ENCODE results near the gene LEP. TPM values are rescaled to one million over a fixed set of nuclear protein-coding genes. Genes with fewer than 3 reads are reported as not detected.

Gene LEP
- total and polyA plus RNA-seq, 2 donors from 2014 or later, result not detected

DNA sequence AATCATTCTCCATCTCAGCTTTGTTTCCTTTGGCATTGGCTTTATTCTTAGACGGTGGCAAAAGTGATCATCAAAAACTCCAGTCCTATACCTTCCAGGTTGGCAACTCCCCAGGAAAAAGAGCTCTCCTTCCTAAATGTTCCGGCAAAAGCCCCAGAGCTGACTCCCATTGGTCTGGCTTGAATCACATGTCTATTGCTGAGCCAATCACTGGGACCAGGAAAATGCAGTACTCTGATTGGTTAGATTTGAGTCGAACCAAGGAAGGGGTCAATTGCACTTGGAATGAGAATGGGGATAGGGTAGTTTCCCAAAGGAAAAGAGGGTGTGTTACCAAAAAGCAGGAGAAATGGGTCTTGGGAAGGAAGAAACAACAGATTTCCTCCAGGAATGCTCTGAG lies 22.3 kb downstream of the LEP start:
- DNase-seq (no peak), FAIRE-seq (no peak)
- Histone ChIP-seq H3K9ac (ENCODE audit: low read length in 3 of 3) (no peak overlapping the region), H3K36me3 (ENCODE audit: control insufficient read depth in 2 of 3, insufficient read depth in 3 of 3, low read length in 3 of 3) (no peaks in the 10 kb centered on the region), H3K27me3 (ENCODE audit: control insufficient read depth, insufficient read depth, low read length) (no peaks in the 10 kb centered on the region), H3K4me1 (ENCODE audit: control insufficient read depth in 2 of 3, insufficient read depth in 2 of 3, low read depth in 1 of 3, low read length in 3 of 3) (peaks cover 0 to 19% (median 6%) of the 10 kb centered on the region in 3 donors), H3K9me3 (ENCODE audit: control insufficient read depth in 2 of 3, insufficient read depth in 1 of 3, low read length in 3 of 3) (no peaks in the 10 kb centered on the region), H3K4me3 (ENCODE audit: low read length in 3 of 3) (no peak overlapping the region), H3K27ac (ENCODE audit: low read depth in 2 of 2, low read length in 2 of 2) (no peak overlapping the region)
- TF ChIP-seq, protein P1, sequence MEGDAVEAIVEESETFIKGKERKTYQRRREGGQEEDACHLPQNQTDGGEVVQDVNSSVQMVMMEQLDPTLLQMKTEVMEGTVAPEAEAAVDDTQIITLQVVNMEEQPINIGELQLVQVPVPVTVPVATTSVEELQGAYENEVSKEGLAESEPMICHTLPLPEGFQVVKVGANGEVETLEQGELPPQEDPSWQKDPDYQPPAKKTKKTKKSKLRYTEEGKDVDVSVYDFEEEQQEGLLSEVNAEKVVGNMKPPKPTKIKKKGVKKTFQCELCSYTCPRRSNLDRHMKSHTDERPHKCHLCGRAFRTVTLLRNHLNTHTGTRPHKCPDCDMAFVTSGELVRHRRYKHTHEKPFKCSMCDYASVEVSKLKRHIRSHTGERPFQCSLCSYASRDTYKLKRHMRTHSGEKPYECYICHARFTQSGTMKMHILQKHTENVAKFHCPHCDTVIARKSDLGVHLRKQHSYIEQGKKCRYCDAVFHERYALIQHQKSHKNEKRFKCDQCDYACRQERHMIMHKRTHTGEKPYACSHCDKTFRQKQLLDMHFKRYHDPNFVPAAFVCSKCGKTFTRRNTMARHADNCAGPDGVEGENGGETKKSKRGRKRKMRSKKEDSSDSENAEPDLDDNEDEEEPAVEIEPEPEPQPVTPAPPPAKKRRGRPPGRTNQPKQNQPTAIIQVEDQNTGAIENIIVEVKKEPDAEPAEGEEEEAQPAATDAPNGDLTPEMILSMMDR (IDR thresholded peaks at IDR 0.05; ENCODE audit: borderline replicate concordance, extremely low read depth, insufficient read depth), result no peak
- intact Hi-C loops (cut with DNase I), result no loop called here

GRCh38 chr7:128264477-128264876 lies 23.4 kb downstream of the LEP start:
- H3K9ac ChIP-seq (ENCODE audit: low read length in 3 of 3), result no peak overlapping the region
- peak in 4 of 5 donors; percentile 37 to 46 (median 41) for DNase-seq
- FAIRE-seq, result no peak

DNA sequence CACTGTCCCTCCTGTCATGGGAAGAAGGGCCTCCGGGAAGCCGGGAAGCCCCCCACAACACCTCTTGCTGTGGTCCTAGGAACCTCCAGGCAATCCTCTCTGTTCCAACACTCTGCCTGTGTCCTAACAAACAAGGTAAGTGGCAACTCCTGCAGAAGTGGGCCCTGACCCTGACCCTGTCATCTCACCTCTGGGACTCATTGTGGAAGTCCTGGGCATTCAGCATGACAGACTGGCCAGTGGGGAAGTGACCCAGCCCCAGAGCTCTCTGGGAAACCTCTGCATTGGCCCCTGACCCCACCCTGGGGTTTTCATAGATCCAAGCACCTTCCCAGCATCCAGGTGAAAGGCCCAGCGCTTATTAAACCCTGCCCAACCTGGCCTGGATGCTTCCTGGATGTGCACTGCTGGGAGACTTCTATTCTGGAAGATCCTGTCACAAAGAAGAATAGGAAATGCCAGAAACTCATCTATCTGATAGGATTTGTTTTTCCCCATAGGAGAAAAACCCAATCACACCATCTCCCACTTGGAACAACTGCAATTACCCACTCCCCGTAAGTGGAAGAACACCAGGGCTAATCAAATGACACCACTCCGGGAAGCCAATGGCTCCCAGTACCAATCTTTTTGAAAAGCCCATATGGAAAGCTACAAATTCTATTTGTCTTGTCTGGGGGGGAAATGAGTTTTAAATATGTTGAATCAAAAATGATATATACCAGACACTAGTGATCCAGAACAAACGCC lies 24.3 kb downstream of the LEP start:
- intact Hi-C loops (cut with DNase I), result no loop called here
- H3K36me3 ChIP-seq (ENCODE audit: control insufficient read depth in 2 of 3, insufficient read depth in 3 of 3, low read length in 3 of 3), result no peaks in the 10 kb centered on the region
- TF ChIP-seq, protein P1 (IDR thresholded peaks at IDR 0.05; ENCODE audit: borderline replicate concordance, extremely low read depth, insufficient read depth), result no peak
- peaks cover 0 to 16% (median 6%) of the 10 kb centered on the region in 3 donors for H3K4me1 ChIP-seq (ENCODE audit: control insufficient read depth in 2 of 3, insufficient read depth in 2 of 3, low read depth in 1 of 3, low read length in 3 of 3)
- H3K9ac ChIP-seq (ENCODE audit: low read length in 3 of 3), result no peak overlapping the region
- no peak overlapping the region for H3K4me3 ChIP-seq (ENCODE audit: low read length in 3 of 3)
- no peak for DNase-seq
- H3K27me3 ChIP-seq (ENCODE audit: control insufficient read depth, insufficient read depth, low read length), result no peaks in the 10 kb centered on the region
- peak overlapping the region in 1 of 2 donors; percentile 69 for H3K27ac ChIP-seq (ENCODE audit: low read depth in 2 of 2, low read length in 2 of 2)
- no peak for FAIRE-seq
- no peaks in the 10 kb centered on the region for H3K9me3 ChIP-seq (ENCODE audit: control insufficient read depth in 2 of 3, insufficient read depth in 1 of 3, low read length in 3 of 3)

More at GRCh38 chr7:128264477-128264876, 23.4 kb downstream of the LEP start:
- Histone ChIP-seq H3K9me3 (ENCODE audit: control insufficient read depth in 2 of 3, insufficient read depth in 1 of 3, low read length in 3 of 3) (no peaks in the 10 kb centered on the region), H3K4me1 (ENCODE audit: control insufficient read depth in 2 of 3, insufficient read depth in 2 of 3, low read depth in 1 of 3, low read length in 3 of 3) (peaks cover 0 to 16% (median 6%) of the 10 kb centered on the region in 3 donors), H3K27me3 (ENCODE audit: control insufficient read depth, insufficient read depth, low read length) (no peaks in the 10 kb centered on the region), H3K27ac (ENCODE audit: low read depth in 2 of 2, low read length in 2 of 2) (peak overlapping the region in 1 of 2 donors; percentile 69), H3K4me3 (ENCODE audit: low read length in 3 of 3) (no peak overlapping the region), H3K36me3 (ENCODE audit: control insufficient read depth in 2 of 3, insufficient read depth in 3 of 3, low read length in 3 of 3) (no peaks in the 10 kb centered on the region)
- intact Hi-C loops (cut with DNase I), result no loop called here
- TF ChIP-seq, protein P1 (IDR thresholded peaks at IDR 0.05; ENCODE audit: borderline replicate concordance, extremely low read depth, insufficient read depth), result no peak
